NCI-H2081 (cell line): ENCODE results near the gene PPFIA3.
A peak's percentile ranks its signal among the peaks of the same experiment; 100 is the strongest.
"Not testable (repeated sequence)": the region's sequence is repeated elsewhere in the genome, so short reads cannot be mapped to it uniquely, and the experiment has no call there.

ENCODE experiments used
- DNase-seq, 2 experiments: peaks; one replicate each; lab custom pipeline; 2025; lab: John Stamatoyannopoulos, UW

PPFIA3 gene

GRCh38 chr19:49150106-49150943 lies 31.0 kb downstream of the PPFIA3 start:
- DNase-seq = peak; percentile 86 to 89

- no peak for DNase-seq
These were observed 31.6 kb downstream of the PPFIA3 start for GRCh38 chr19:49150944-49151243.

- peak; percentile 58 to 63 for DNase-seq
These were observed 32.1 kb downstream of the PPFIA3 start for GRCh38 chr19:49151267-49152118.

- no peak for DNase-seq
These were observed 32.8 kb downstream of the PPFIA3 start for GRCh38 chr19:49152119-49152550.

- DNase-seq = no peak
These were observed 33.9 kb downstream of the PPFIA3 start for GRCh38 chr19:49153167-49153809.

- no peak for DNase-seq
These were observed 34.9 kb downstream of the PPFIA3 start for GRCh38 chr19:49154279-49154678.

GRCh38 chr19:49155005-49155819 lies 35.9 kb downstream of the PPFIA3 start, which contains the start of gene HRC:
Gene HRC, minus strand, starts transcription at chr19:49155396. Its CDS starts 159 bp downstream, at chr19:49155237.
- no peak for DNase-seq

GRCh38 chr19:49155820-49156346 lies 36.5 kb downstream of the PPFIA3 start:
- no peak for DNase-seq

- peak; percentile 73 to 76 for DNase-seq
These were observed 38.3 kb downstream of the PPFIA3 start, which contains the start of gene TRPM4 for GRCh38 chr19:49157445-49158224. Gene TRPM4, plus strand, starts transcription at chr19:49157792. Its CDS starts 75 bp downstream, at chr19:49157867.

GRCh38 chr19:49160450-49161189 lies 41.3 kb downstream of the PPFIA3 start:
- DNase-seq = no peak

- no peak for DNase-seq
These were observed 42.6 kb downstream of the PPFIA3 start for GRCh38 chr19:49161987-49162386.

GRCh38 chr19:49165111-49165750 lies 45.9 kb downstream of the PPFIA3 start:
- DNase-seq = peak in 1 of 2 experiments; percentile 6

- no peak for DNase-seq
These were observed 46.5 kb downstream of the PPFIA3 start for GRCh38 chr19:49165865-49166301.

- DNase-seq = no peak
These were observed 48.6 kb downstream of the PPFIA3 start for GRCh38 chr19:49167857-49168409.

- DNase-seq = no peak
These were observed 49.1 kb downstream of the PPFIA3 start for GRCh38 chr19:49168421-49168820.

- DNase-seq = no peak
These were observed 53.9 kb downstream of the PPFIA3 start for GRCh38 chr19:49173198-49173597.

GRCh38 chr19:49180659-49181058 lies 61.3 kb downstream of the PPFIA3 start:
- no peak for DNase-seq

- DNase-seq = not testable (repeated sequence)
These were observed 62.9 kb downstream of the PPFIA3 start for GRCh38 chr19:49182010-49182847.
